Measurements from ENCODE around the gene SLC6A12.
A peak's percentile ranks its signal among the peaks of the same experiment; 100 is the strongest.

Gene SLC6A12

GRCh38 chr12:184811-185575, 29.0 kb downstream of the SLC6A12 start:
- Histone ChIP-seq H3K36me3 (no peaks in the 10 kb centered on the region), H3K4me1 (peaks cover 0 to 12% (median 8%) of the 10 kb centered on the region in 4 donors), H3K9me3 (no peaks in the 10 kb centered on the region), H3K4me3 (no peak overlapping the region), H3K27me3 (peaks cover 0 to 8% of the 10 kb centered on the region in 2 donors), H3K27ac (no peak overlapping the region)
- intact Hi-C loops (cut with DNase I; ENCODE audit: low total_unique reads) = no loop called here
- no peak for DNase-seq
- TF ChIP-seq CTCF (IDR thresholded peaks at IDR 0.05) = no peak

- H3K27ac ChIP-seq = no peak overlapping the region
- no peak overlapping the region for H3K4me3 ChIP-seq
- H3K36me3 ChIP-seq = no peaks in the 10 kb centered on the region
- peaks cover 0 to 6% (median 1%) of the 10 kb centered on the region in 4 donors for H3K4me1 ChIP-seq
- TF ChIP-seq CTCF (IDR thresholded peaks at IDR 0.05) = no peak
- intact Hi-C loops (cut with DNase I; ENCODE audit: low total_unique reads) = no loop called here
- no peak for DNase-seq
- no peaks in the 10 kb centered on the region for H3K9me3 ChIP-seq
- peaks cover 0 to 8% of the 10 kb centered on the region in 2 donors for H3K27me3 ChIP-seq
Observed at GRCh38 chr12:182381-182892, 31.5 kb downstream of the SLC6A12 start.

- TF ChIP-seq CTCF (IDR thresholded peaks at IDR 0.05) = no peak
- peaks cover 0 to 9% (median 6%) of the 10 kb centered on the region in 4 donors for H3K4me1 ChIP-seq
- intact Hi-C loops (cut with DNase I; ENCODE audit: low total_unique reads) = no loop called here
- no peak overlapping the region for H3K4me3 ChIP-seq
- peaks cover 0 to 8% of the 10 kb centered on the region in 2 donors for H3K27me3 ChIP-seq
- H3K9me3 ChIP-seq = no peaks in the 10 kb centered on the region
- DNase-seq = no peak
- H3K27ac ChIP-seq = no peak overlapping the region
- no peaks in the 10 kb centered on the region for H3K36me3 ChIP-seq
Observed at GRCh38 chr12:181921-182320, 32.0 kb downstream of the SLC6A12 start.

GRCh38 chr12:180445-180844, 33.5 kb downstream of the SLC6A12 start:
- intact Hi-C loops (cut with DNase I; ENCODE audit: low total_unique reads) = no loop called here
- TF ChIP-seq CTCF (IDR thresholded peaks at IDR 0.05) = no peak
- Histone ChIP-seq H3K4me1 (peaks cover 0 to 22% (median 14%) of the 10 kb centered on the region in 4 donors), H3K27me3 (peaks cover 0 to 8% of the 10 kb centered on the region in 2 donors), H3K4me3 (no peak overlapping the region), H3K9me3 (no peaks in the 10 kb centered on the region), H3K36me3 (no peaks in the 10 kb centered on the region), H3K27ac (no peak overlapping the region)
- DNase-seq = peak; percentile 61 to 75

- TF ChIP-seq CTCF (IDR thresholded peaks at IDR 0.05) = no peak
- H3K4me3 ChIP-seq = no peak overlapping the region
- H3K27ac ChIP-seq = no peak overlapping the region
- DNase-seq = no peak
- no peaks in the 10 kb centered on the region for H3K36me3 ChIP-seq
- no peaks in the 10 kb centered on the region for H3K9me3 ChIP-seq
- intact Hi-C loops (cut with DNase I; ENCODE audit: low total_unique reads) = no loop called here
- peaks cover 0 to 24% (median 16%) of the 10 kb centered on the region in 4 donors for H3K4me1 ChIP-seq
- H3K27me3 ChIP-seq = peaks cover 0 to 8% of the 10 kb centered on the region in 2 donors
Observed at GRCh38 chr12:179885-180284, 34.1 kb downstream of the SLC6A12 start.
